HCT116 (cell line): ENCODE results near the gene SUGCT.

Experiments used
- ATF3 ChIP-seq: IDR thresholded peaks from 2 replicates; pipeline ENCODE4 v1.6.1; 2012
- CEBPB ChIP-seq: IDR thresholded peaks from 2 replicates; pipeline ENCODE4 v1.6.1; 2012; ENCODE audit warnings: low read depth
- CTCF ChIP-seq, 3 experiments: fragments of 200-600 bp in 1 of 3; sonication (generic) in 1 of 3; IDR thresholded peaks in 2 of 3; conservative IDR thresholded peaks in 1 of 3; 2 replicates each; pipeline ENCODE4 v1.5.1; 2012 to 2017; ENCODE audit warnings: low read depth in 2 of 3, low read length in 2 of 3, antibody characterized with exemption in 1 of 3, borderline replicate concordance in 1 of 3, control low read depth in 1 of 3, mild to moderate bottlenecking in 1 of 3, mixed read lengths in 1 of 3, mixed run types in 1 of 3, moderate library complexity in 1 of 3; ENCODE audit not compliant: insufficient read depth in 1 of 3
- EGR1 ChIP-seq: IDR thresholded peaks from 2 replicates; pipeline ENCODE4 v1.6.1; 2012; ENCODE audit warnings: low read depth
- EZH2 ChIP-seq: fragments of 200-600 bp; sonication (generic); IDR thresholded peaks from 2 replicates; pipeline ENCODE4 v1.6.1; 2017; ENCODE audit warnings: antibody characterized with exemption, mixed run types
- MAX ChIP-seq: IDR thresholded peaks from 2 replicates; pipeline ENCODE4 v1.6.1; 2012
- POLR2A ChIP-seq: IDR thresholded peaks from 2 replicates; pipeline ENCODE4 v1.7.0; 2011; ENCODE audit warnings: borderline replicate concordance; ENCODE audit not compliant: insufficient read depth, insufficient read length; ENCODE audit errors: extremely low read depth
- POLR2AphosphoS5 ChIP-seq: IDR thresholded peaks from 2 replicates; pipeline ENCODE4 v1.6.1; 2011; ENCODE audit warnings: mild to moderate bottlenecking, low read depth, low read length, moderate library complexity
- RAD21 ChIP-seq: IDR thresholded peaks from 2 replicates; pipeline ENCODE4 v1.6.1; 2012; ENCODE audit warnings: low read depth, mild to moderate bottlenecking
- SIN3A ChIP-seq: IDR thresholded peaks from 2 replicates; pipeline ENCODE4 v1.6.1; 2012; ENCODE audit warnings: low read depth
- TCF7L2 ChIP-seq: IDR thresholded peaks from 2 replicates; pipeline ENCODE4 v1.7.0; 2011; ENCODE audit warnings: borderline replicate concordance, inconsistent platforms; ENCODE audit not compliant: insufficient read depth, insufficient read length; ENCODE audit errors: extremely low read depth
- ZNF274 ChIP-seq: fragments of 200-500 bp; sonication (Bioruptor generic); IDR thresholded peaks from 2 replicates; pipeline ENCODE4 v1.6.1; 2014; ENCODE audit warnings: mild to moderate bottlenecking, low read depth, low read length, inconsistent platforms

GRCh38 chr7:40350100-40350499 lies 215.3 kb downstream of the SUGCT start:
- TF ChIP-seq CTCF (IDR thresholded peaks at IDR 0.05 in 2 of 3, conservative IDR thresholded peaks at IDR 0.05 in 1 of 3; ENCODE audit: borderline replicate concordance in 1 of 3, insufficient read depth in 1 of 3, low read depth in 2 of 3, low read length in 2 of 3) = no peak
- no peak for TF ChIP-seq RAD21
- TF ChIP-seq CEBPB = no peak
- no peak for TF ChIP-seq SIN3A
- no peak for TF ChIP-seq POLR2A
- no peak for TF ChIP-seq ZNF274
- TF ChIP-seq MAX = no peak
- TF ChIP-seq POLR2AphosphoS5 = no peak
- no peak for TF ChIP-seq EZH2
- no peak for TF ChIP-seq ATF3
- TF ChIP-seq TCF7L2 = no peak
- no peak for TF ChIP-seq EGR1
